AML-193 (cell line): ENCODE results near the gene CFD.
A peak's percentile ranks its signal among the peaks of the same experiment; 100 is the strongest.
"Not testable (repeated sequence)": the region's sequence is repeated elsewhere in the genome, so short reads cannot be mapped to it uniquely, and the experiment has no call there.

Experiments
- DNase-seq, 2 experiments: peaks; one replicate each; lab custom pipeline; 2025; lab: John Stamatoyannopoulos, UW

The CFD gene

DNA sequence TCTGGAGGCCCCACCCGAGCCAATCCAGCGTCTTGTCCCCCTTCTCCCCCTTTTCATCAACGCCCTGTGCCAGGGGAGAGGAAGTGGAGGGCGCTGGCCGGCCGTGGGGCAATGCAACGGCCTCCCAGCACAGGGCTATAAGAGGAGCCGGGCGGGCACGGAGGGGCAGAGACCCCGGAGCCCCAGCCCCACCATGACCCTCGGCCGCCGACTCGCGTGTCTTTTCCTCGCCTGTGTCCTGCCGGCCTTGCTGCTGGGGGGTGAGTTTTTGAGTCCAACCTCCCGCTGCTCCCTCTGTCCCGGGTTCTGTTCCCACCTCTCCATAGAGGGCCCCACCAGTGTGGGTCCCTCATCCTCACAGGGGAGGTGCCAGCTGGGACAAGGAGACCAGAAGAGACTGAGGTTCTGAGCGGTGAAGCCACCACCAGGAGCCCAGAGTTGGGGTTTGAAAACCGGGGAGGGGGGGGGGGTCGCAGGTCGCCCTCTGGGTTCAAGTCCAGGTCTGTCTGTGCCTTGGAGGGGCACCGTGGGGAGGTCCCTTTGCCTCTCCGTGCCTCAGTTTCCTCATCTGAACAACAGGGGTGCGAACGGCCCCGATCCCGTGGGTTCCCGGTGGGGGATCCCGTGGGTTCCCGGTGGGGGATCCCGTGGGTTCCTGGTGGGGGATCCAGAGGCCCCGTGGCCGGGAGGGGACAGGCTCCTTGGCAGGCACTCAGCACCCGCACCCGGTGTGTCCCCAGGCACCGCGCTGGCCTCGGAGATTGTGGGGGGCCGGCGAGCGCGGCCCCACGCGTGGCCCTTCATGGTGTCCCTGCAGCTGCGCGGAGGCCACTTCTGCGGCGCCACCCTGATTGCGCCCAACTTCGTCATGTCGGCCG, 7.1 kb upstream of the CFD start, which contains the start of gene ELANE:
Gene ELANE, plus strand, starts transcription at position 168 of the 878 bp plus-strand sequence. Its CDS starts 26 bp downstream, at position 194.
- no peak for DNase-seq

- DNase-seq = no peak
Observed at GRCh38 chr19:853014-853585, 6.4 kb upstream of the CFD start.

DNA sequence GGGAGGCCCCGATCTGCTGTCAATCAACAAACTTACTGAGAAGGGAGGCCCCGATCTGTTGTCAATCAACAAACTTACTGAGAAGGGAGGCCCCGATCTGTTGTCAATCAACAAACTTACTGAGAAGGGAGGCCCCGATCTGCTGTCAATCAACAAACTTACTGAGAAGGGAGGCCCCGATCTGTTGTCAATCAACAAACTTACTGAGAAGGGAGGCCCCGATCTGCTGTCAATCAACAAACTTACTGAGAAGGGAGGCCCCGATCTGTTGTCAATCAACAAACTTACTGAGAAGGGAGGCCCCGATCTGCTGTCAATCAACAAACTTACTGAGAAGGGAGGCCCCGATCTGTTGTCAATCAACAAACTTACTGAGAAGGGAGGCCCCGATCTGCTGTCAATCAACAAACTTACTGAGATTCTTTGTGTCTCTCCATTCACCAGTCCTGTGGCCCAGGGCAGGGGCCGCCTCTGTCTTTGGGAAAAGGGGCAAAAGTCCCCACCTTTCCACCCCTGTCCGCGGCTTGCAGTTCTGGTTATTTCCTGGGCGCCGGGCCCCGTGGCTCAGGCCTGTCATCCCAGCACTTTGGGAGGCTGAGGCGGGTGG, 5.7 kb upstream of the CFD start:
- not testable (repeated sequence) for DNase-seq

- DNase-seq = no peak
Observed at GRCh38 chr19:854549-854948, 4.9 kb upstream of the CFD start.

- DNase-seq = no peak
Observed at GRCh38 chr19:855142-855541, 4.3 kb upstream of the CFD start.

GRCh38 chr19:855566-856120, 3.8 kb upstream of the CFD start:
- no peak for DNase-seq

- no peak for DNase-seq
Observed at GRCh38 chr19:858284-858683, 1.2 kb upstream of the CFD start.

DNA sequence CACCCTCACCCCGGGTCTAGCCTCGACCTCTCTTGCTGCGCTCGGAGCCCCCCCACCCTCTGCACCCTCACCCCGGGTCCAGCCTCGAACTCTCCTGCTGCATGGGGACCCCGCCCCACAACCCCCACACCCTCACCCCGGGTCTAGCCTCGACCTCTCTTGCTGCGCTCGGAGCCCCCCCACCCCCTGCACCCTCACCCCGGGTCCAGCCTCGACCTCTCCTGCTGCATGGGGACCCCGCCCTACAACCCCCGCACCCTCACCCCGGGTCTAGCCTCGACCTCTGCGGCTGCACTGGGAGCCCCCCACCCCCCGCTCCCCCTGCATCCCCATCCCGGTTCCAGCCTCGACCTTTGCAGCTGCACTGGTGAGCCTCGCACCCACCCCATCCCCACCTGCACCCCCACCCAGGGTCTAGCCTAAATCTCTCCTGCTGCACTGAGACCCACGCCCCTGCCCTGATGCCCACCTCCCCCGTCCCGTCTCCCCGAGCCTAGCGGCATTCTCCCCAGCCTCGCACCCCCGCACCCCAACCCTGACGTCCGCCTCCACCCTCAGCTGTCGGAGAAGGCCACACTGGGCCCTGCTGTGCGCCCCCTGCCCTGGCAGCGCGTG, 1.8 kb downstream of the CFD start:
- DNase-seq = no peak

DNA sequence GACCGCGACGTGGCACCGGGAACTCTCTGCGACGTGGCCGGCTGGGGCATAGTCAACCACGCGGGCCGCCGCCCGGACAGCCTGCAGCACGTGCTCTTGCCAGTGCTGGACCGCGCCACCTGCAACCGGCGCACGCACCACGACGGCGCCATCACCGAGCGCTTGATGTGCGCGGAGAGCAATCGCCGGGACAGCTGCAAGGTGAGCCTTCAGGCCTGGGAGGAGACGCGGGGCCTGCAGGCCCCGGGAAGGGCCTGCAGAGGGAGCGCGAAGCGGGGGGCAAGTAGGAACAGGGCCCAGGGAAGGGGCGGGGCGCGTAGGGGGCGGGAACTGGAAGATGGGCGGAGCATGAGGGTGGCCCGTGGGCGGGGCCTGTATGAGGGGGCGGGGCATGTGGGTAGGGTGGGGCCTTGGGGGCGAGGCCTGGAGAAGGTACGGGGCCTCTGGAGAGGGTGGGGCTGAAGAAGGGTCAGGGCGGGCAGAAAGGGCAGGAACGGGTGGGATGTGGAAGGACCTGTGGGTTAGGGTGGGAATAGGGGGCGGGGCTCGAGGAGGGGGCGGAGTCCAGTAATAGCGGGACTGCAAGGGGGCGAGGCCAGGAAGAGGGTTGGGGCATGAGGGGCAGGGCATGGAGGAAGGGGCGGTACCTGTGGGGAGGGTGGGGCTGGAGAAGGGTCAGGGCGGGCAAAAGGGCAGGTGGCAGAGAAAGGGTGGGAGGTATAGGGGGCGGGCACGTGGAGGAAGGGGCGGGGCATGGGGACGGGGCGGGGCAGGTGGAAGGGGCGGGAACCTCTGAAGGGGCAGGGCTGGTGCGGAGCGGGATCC, 2.5 kb downstream of the CFD start:
- DNase-seq = peak in 1 of 2 experiments; percentile 38

DNA sequence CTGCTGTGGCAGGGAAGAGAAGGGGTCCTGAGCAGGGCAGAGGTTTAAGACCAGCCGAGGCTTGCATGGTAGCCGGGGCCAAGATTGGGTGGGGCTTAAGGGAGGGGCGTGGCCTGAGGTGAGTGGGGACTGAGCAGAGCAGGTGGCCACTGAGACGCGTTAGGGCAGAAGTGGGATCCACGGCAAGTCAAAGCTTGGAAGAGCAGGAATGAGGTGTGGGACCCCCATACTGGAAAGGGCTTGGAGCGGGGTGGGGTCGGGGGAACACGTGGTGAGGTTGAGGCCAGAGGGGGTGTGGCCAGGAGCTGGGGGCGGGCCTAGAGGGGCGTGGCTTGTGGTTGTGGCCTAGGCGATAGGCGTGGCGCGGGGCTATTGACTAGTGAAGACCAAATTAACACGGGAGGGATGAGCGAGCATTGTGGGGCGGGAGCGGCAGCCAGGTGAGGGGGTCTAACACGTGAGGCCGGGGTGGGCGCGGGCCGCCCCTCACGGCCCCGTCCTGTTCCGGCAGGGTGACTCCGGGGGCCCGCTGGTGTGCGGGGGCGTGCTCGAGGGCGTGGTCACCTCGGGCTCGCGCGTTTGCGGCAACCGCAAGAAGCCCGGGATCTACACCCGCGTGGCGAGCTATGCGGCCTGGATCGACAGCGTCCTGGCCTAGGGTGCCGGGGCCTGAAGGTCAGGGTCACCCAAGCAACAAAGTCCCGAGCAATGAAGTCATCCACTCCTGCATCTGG, 3.3 kb downstream of the CFD start:
- peak; percentile 11 to 44 for DNase-seq

GRCh38 chr19:863315-863620, 3.8 kb downstream of the CFD start:
- DNase-seq = no peak

DNA sequence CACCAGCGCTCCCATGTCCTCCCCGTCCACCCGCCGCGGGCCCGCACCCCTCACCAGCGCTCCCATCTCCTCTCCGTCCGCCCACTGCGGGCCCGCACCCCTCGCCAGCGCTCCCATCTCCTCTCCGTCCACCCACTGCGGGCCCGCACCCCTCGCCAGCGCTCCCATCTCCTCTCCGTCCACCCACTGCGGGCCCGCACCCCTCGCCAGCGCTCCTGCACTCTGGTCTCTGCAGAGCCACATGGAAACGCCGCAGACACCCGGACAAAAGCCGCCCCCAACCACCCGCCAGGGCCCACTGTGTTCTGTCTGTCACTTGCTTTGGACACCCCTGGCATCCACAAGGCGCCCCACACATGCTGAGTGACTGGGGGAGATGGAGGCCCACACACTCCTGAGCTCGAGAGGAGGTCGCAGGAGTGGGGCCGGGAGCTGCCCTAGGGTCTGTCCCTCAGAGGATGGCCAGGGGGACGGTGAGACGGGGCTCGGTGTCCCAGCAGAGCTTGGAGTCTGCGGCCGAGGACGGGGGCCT, 7.4 kb downstream of the CFD start:
- DNase-seq = no peak

DNA sequence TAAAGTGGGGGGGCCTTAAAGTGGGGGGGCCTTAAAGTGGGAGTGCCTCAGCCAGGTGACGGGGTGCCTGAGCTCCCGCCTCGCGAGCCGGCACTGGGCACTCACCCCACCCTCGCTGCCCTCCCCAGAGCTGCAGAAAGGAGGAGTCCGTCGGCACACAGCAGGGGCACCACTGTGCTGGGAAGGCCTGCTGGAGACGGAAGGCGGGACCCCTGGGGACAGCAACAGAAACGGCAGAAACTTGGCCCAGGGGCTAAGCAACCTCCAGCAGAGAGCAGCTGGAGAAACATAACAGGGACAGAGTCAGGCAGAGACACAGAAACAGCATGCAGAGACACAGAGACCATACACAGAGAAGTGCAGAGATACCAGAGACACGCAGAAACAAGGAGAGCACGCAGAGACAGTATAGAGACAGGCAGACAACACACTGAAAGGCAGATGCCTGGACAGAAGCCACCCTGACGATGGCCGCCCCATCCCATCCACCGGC, 7.9 kb downstream of the CFD start:
- no peak for DNase-seq

GRCh38 chr19:867855-868457, 8.5 kb downstream of the CFD start:
- no peak for DNase-seq

DNA sequence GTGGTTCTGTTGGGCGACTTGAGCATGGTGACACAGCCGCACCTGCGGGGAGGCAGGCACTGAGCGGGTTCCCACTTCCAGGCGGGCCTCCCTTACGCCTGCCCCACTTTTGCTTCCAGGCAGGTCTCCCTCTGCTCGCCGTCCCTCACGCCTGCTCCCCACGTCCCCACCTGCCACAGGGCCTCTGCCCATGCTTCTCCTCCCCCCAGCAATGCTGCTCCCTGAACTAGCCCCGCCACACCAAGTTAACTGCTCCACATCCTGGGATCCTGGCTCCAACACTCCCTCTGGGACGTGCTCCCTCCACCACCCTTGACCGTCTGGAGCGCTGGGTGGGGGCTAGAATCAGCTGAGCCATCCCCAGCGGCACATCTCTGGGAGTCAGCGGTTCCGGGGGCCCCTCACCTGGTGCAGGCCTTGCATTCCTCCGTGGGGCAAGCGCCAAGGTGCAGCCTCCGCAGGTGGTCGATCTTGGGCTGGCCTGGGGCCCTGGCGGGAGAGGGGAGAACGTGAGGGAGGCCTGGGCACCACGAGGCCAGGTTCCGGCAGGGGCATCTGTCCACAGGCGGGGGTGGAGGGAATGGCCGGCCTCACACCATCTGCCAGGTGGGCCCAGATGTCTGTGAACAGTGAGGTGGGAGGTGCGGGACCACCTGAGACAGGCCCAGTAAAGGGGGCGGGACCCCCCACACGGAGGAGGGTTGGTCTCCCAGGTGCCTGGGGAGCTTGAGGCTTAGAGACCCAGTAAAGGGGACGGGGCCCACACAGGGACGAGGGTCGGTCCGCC, 9.2 kb downstream of the CFD start:
- DNase-seq = no peak

DNA sequence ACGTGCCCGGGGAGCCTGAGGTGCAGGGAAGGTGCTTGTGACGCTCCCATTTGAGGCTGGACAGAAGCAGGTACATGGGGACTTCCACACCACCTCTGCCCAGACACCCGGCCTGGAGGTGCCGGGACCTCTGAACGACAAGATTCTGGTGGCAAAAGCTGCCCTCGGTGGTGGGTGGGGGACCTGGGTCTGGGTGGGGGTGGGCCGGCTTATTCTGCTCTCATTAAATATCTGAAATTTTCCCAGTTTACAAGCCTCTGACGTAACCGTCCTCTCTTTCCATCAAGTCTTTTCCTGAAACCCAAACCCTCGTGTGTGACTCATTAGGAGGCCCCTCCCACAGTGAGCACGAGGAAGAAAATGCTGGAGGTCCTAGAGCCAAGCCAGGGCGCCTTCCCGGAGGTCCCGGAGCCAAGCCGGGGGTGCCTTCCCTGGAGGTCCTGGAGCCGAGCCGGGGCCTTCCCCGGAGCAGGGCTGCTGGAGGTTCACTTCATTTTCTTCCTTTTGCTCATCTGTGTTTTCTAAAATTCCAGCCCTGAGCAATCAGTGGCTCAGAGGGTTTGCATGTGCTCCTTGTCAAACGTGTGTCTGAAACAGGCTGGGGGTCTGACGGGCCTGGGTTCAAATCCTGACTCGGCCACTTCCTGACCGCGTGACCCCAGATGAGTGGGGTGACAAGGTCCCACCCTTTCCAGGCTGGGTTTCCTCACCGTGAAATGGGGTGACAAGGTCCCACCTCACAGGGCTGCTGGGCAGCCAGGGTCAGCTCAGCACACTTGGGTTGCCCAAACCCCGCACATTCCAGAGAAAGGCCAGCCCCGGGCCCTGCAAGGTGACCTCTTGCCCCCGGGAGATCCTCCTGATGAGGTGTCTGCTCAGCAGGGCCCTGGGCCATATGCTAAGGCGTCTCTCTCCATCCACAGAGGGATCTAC, 10.0 kb downstream of the CFD start:
- DNase-seq = no peak

GRCh38 chr19:870314-870713, 10.8 kb downstream of the CFD start:
- no peak for DNase-seq

DNA sequence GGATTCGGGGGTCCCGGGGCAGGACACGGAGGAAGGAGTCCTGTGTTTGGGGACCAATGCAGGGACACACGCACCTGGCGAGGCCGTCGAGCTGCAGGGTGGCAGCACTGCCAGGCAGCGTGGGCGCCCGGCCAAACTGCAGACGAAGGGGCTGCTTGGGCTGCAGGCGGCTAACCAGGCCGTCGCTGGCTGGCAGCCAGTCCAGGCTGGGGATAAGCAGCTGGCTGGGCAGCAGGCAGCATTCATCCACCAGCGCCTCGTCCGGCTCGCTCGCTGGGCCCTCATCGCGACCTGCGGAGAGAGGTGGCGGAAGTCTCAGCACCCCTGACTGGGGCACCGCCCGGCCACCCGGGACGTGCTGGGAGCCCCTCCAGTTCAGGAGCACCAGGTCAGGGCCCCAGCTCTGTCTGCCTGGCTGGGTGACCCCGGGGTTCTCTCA, 11.5 kb downstream of the CFD start:
- no peak for DNase-seq
